CD4-positive, alpha-beta T cell treated with Interleukin-21 for 1 hour (primary cell): Measurements from ENCODE around the gene KIR2DL1.
"Not testable (repeated sequence)": the region's sequence is repeated elsewhere in the genome, so short reads cannot be mapped to it uniquely, and the experiment has no call there.

Experiments
- DNase-seq: peaks from one replicate; pipeline ENCODE4 v3.0.0-alpha.2; 2020

The KIR2DL1 gene

GRCh38 chr19:54771018-54771960, 1.7 kb downstream of the KIR2DL1 start:
- DNase-seq, result not testable (repeated sequence)

GRCh38 chr19:54772666-54773065, 3.1 kb downstream of the KIR2DL1 start:
- DNase-seq, result not testable (repeated sequence)

- DNase-seq, result not testable (repeated sequence)
Measured at GRCh38 chr19:54775095-54775815, 5.7 kb downstream of the KIR2DL1 start.

- DNase-seq, result not testable (repeated sequence)
Measured at GRCh38 chr19:54775830-54776229, 6.2 kb downstream of the KIR2DL1 start.

GRCh38 chr19:54777851-54778250, 8.3 kb downstream of the KIR2DL1 start:
- not testable (repeated sequence) for DNase-seq

- DNase-seq, result not testable (repeated sequence)
Measured at GRCh38 chr19:54778896-54779295, 9.3 kb downstream of the KIR2DL1 start.

GRCh38 chr19:54782916-54783315, 13.3 kb downstream of the KIR2DL1 start:
- not testable (repeated sequence) for DNase-seq

GRCh38 chr19:54786091-54786723, 16.6 kb downstream of the KIR2DL1 start:
- DNase-seq, result not testable (repeated sequence)

GRCh38 chr19:54788154-54788553, 18.6 kb downstream of the KIR2DL1 start:
- not testable (repeated sequence) for DNase-seq

- no peak for DNase-seq
Measured at GRCh38 chr19:54790711-54791110, 21.1 kb downstream of the KIR2DL1 start.

- no peak for DNase-seq
Measured at GRCh38 chr19:54791476-54791875, 21.9 kb downstream of the KIR2DL1 start.

GRCh38 chr19:54792814-54793213, 23.2 kb downstream of the KIR2DL1 start:
- peak; percentile 10 for DNase-seq

GRCh38 chr19:54795758-54796157, 26.2 kb downstream of the KIR2DL1 start:
- DNase-seq, result no peak

- DNase-seq, result peak; percentile 8
Measured at GRCh38 chr19:54803410-54803809, 33.8 kb downstream of the KIR2DL1 start, which contains the start of gene KIR2DL4. Gene KIR2DL4, plus strand, starts transcription at chr19:54803610. Its CDS starts 42 bp downstream, at chr19:54803652.

- DNase-seq, result no peak
Measured at GRCh38 chr19:54804101-54804500, 34.5 kb downstream of the KIR2DL1 start.

GRCh38 chr19:54804571-54804970, 35.0 kb downstream of the KIR2DL1 start:
- no peak for DNase-seq

- DNase-seq, result no peak
Measured at GRCh38 chr19:54805665-54806515, 36.3 kb downstream of the KIR2DL1 start.

- no peak for DNase-seq
Measured at GRCh38 chr19:54806516-54806838, 36.9 kb downstream of the KIR2DL1 start.

- not testable (repeated sequence) for DNase-seq
Measured at GRCh38 chr19:54814571-54814970, 45.0 kb downstream of the KIR2DL1 start.

- not testable (repeated sequence) for DNase-seq
Measured at GRCh38 chr19:54816251-54816650, 46.7 kb downstream of the KIR2DL1 start, which contains the start of gene KIR3DL1. Gene KIR3DL1, plus strand, starts transcription at chr19:54816468.

- DNase-seq, result no peak
Measured at GRCh38 chr19:54817670-54818536, 48.3 kb downstream of the KIR2DL1 start.
